ENCODE measurements around the gene GRIK3.
"Not testable (repeated sequence)": the region's sequence is repeated elsewhere in the genome, so short reads cannot be mapped to it uniquely, and the experiment has no call there.

Gene GRIK3

DNA sequence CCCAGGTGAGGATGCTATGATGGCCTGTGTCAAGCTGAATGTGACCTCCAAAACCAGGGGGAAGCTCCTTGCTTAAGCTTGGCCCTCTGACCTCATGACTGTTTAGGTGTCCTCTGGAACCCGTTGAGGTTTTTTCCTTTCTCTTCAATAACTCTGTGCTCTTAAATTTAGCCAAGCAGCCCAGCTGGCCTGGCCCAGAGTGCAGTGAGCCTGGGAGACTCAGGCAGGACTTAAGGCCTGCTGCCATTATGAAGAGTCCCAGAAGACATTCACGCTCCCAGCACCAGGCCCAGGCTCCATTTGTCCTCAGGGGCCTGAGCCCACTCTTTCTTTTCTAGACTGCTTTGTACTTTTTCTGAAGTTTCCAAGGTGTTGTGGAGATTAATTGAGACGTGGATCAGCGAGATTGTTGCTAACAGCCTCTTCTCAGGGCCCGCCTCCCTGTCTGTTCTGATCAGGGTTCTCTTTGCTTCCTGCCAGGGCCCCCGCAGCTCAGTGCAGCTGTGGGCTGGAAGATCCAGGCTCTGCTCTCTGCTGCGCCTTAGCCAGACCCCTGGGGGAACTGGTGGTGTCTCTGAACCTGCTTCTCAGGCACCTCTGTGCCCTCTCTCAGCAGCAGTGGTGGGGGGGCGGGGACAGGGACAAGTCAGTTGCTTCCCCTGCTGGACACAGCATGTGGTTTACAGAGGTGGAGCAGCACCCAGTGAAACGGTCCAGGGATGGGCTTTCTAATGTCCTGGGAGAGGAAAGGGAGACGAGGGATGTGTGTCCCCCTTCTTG, 124.2 kb downstream of the GRIK3 start:
- DNase-seq (ENCODE audit: low read depth): no peak

DNA sequence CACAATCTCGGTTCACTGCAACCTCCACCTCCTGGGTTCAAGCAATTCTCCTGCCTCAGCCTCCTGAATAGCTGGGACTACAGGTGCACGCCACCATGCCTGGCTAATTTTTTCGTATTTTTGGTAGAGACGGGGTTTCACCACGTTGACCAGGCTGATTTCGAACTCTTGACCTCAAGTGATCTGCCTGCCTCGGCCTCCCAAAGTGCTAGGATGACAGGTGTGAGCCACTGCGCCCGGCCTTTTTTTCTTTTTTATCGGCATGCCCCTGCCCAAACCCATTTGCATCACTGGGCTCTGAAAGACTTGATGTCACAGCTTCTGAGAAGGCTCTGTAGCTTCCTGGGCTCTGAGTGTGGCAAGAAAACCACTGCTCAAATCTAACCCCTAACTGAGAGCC, 125.0 kb downstream of the GRIK3 start:
- DNase-seq (ENCODE audit: low read depth): not testable (repeated sequence)

DNA sequence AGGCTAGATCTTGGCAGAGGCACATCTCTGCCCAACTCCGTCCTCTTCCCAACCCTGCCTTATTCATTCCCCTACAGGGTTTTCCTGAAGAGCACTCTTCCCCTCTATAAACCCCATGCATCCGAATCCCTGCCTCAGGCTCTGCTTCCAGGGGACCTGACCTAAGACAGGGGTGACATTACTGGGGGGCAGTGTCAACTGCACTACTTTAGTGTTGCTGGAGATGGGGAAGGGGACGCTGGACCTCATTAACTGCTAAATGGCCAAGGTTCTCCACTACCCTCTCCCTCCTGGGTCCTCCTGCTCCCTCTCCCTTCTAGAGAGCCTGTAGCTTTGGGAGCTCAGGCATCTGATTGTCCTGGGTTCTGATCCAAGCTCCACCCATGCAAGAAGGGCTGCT, 126.2 kb downstream of the GRIK3 start:
- DNase-seq (ENCODE audit: low read depth): no peak

DNA sequence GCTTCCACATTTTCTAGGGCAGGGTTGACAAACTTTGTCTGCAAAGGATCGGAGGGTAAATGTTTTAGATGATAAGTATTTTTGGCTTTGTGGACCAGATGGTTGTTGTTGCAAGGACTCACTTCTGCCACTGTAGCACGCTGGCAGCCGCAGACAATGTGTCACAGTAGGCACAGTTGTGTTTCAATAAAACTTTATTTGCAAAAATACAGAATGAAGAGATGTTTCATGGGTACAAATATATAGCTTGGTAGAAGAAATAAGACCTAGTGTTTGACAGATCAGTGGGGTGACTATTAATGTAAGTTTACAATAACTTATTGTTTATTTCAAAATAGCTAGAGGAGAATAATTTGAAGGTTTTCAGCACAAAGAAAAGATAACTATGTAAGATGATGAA, 127.8 kb downstream of the GRIK3 start:
- DNase-seq (ENCODE audit: low read depth): no peak

DNA sequence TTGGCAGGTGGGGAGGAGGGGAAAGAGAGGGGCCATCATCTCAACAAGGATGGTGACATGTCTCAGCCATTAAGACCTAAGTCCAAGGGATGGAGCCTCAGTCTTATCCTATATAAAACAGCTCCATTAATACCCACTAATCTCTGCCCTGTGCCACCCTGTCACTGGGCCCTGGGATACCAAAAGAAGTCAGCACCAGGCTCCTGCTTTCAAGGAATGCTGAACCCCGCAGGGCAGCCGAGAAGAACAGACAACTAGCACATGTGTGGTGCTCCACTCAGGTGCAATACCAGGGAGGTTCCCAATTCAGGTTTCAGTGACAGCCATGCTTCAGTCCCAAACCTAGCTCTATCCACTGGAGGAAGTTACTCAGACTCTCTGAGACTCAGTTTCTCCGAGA, 128.4 kb downstream of the GRIK3 start:
- DNase-seq (ENCODE audit: low read depth): no peak

DNA sequence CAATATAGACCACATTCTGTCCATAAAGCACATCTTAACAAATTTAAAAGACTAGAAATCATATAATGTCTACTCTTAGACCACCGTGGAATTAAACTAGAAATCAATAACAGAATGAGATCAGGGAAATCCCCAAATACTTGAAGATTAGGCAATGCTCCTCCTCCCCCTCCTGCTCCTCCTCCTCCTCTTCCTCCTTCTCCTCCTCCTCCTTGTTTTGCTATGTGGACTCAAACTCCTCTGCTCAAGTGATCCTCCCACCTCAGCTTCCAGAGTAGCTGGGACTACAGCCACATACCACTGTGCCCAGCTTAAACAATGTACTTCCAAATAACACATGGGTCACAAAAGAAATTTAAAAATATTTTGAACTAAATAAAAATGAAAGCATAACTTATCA, 134.2 kb downstream of the GRIK3 start:
- DNase-seq (ENCODE audit: low read depth): no peak

DNA sequence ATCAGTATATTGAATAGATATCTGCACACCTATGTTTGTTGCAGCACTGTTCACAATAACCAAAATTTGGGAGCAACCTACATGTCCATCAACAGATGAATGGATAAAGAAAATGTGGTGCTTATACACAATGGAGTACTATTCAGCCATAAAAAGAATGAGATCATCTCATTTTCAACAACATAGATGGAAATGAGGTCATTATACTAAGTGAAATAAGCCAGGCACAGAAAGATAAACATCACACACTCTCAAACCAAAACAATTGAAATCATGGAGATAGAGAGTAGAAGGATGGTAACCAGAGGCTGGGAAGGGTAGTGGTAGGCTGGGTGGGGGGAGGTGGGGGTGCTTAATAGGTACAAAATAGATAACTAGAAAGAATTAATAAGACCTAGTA, 136.5 kb downstream of the GRIK3 start:
- not testable (repeated sequence) for DNase-seq (ENCODE audit: low read depth)

DNA sequence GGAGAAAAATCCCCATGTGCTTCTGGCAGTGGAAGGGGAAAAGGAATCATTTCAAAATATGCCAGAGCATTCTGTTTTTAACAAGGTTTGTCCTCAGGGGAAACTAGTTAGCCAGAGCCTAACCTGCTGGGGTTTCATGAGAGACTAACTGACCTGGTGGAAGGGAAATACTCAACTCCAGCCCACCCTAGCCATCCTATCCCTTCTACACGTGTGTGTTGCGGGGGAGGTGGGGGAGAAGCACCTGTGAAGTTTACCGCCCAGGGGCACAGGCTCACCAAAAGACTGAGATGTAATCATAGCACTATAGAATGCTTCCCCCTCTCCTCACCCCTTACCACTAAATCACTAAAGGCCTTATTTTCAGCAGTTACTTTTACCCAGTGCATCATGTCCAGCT, 139.5 kb downstream of the GRIK3 start:
- no peak for DNase-seq (ENCODE audit: low read depth)

DNA sequence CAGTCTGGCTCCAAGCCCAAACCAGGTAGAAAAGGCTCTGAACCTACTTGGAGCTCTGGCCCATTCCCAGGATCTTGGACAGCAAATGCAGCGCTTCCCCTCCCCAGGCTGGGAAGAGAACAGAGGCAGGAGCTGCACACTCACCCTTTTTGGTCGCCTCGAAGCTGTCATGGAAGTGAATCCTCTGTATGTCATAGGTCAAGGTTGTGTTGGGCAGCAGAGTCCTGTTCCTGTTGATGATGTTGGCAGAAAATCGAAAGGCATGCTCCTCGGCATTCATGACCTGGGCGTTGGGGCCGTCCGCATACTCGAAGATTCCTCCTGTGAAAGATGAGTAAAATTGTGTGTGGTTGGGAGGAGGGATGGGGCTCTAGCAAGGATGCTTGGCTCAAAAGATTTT, 143.5 kb downstream of the GRIK3 start:
- no peak for DNase-seq (ENCODE audit: low read depth)

DNA sequence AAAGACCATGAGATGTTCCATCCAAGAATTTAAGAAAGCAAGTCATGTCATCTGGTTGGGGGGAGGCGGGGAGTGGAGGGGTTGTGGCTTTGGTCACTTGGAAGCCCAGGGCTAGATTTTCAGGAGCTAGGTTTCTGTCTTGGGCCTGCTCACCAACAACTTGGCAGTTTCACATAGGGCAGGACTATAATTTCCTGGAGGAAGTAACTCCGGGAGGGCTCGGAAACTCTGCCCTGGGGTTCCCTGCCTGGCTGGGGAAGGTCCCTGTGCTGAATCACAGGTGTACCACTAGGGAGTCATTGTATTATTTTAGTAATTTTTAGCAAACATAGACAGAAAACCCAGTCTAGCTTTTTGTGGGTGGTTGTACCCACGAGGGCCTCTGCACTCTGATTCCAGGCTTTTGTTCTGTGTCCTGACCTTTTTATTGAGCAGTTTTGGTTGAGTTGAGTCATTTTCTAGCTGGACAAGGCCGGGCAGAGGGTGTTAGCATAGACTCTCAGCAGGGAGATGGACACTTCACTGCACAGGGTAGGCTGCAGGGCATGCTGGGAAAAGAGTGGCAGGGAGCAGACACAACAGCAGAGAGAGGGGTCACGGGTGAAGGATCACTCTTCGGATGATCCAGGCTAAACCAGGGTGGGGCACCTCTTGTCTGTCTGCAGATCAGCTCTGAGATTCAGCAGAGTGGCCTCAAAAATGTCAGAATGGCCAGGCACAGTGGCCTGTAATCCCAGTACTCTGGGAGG, 144.7 kb downstream of the GRIK3 start:
- DNase-seq (ENCODE audit: low read depth): no peak

DNA sequence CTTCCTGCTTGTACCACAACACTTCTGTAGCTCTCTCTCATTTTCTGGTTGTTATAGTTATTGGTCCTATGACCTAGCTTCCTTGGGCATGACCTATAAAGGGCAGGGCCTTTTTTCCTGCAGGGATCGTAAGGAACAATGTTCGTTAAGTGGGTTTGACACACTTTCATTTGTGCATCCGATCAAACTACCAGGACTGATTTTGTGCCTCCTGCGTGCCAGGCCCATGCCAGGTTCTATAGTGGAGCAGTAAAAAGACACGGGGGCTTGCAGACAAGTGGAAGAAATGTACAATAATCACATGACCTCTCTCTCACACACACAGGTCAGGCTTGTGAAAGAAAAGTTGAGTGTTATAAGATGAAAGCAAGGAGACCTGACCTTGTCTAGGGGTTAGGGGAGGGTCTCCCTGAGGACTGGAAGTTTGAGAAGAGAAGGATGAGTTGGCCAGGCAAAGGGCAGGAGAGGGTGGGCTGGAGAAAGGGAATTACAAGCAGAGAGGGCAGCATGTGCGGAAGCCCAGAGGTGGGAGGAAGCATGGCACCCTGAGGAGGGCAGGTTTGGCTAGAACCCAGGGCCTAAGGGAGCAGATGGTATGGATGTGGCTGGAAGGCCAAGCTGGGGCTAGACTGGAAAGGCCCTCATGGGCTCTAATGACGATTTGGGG, 145.4 kb downstream of the GRIK3 start:
- DNase-seq (ENCODE audit: low read depth): no peak

DNA sequence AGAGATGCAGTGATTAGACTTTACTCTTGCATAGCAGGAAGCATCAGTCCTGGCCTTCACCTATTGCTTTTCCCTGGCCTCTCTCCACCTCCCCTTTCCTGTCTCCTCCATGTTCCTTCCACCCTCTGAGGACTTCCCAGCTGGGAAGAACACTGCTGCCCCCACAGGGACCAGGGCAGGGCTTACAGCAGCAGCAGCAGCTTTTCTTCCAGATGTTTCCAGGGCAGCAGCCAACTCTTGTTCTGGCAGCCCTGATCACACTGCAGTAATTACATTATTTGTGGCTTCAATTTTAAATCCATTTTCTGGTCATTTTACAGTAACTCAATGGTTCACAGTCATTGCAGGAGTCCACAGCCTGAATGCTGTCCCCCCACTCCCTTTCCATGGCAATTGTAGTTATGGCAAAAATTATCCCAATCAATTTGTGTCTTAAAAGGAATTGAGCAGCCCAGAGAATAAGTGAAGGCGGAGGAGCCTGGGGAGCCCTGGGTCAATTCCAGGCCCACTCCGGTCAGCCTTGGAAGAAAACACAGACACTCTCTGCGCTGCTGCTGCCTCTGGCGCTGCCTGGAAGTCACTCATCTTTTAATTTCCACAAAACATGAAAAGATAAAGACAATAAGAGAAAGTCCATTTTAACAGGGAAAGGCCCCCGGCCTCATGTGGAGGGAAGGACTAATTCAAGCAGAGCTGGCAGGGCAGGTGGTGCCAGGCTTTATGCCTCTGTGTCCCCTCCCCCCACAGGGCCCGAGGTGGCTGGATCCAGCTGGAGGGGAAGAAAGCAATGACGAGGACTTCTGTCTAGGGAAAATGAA, 148.6 kb downstream of the GRIK3 start:
- DNase-seq (ENCODE audit: low read depth): no peak

DNA sequence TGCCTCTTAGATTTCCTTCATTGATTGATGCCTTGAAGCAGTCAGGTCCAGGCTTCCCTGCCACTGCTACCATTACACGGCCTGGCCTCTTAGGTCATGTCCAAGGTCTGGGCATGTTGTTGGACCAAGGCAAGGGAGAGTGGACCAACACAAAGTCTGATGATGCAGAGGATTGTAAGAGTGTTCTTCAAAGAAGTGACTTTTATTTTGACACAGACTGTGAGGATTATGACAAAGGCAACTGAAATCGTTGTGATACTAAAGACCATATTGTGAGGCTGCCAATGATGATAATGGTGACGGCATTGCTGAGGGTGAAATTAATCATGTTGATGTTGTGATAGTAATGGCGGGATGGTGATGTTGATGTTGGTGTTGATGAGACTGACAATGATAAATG, 149.5 kb downstream of the GRIK3 start:
- no peak for DNase-seq (ENCODE audit: low read depth)

DNA sequence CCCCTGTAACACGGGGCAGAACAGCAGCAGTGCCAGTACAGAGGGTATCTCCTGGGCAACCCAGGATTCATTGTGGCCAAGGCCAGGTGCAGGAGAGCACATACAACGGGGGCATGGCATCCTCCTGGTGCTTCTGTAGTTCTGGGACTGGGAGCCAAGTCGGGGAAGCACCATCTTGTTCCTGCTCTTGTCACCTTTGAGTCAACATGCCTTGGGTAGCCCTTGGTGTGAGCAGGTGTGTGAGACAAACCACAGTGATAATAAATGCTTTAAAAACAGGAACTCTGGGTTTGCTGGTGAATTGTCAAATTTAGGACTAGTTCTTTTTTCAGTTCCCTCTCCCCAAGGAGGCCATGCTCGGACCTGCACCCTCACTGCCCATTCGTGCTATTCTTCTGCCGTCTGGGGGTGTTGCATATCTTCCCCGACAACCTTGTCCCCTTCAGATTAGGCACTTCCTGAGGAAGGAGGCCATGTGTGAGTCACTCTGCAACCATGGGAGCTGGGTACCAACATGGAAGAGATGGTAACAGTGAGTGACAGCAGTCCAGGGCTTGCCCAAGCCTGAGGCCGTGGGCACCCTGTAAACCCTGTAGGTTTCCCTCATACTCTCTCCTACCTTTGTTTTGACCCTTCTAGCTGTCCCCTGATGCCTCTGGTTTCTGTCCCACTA, 150.2 kb downstream of the GRIK3 start:
- DNase-seq (ENCODE audit: low read depth): no peak

DNA sequence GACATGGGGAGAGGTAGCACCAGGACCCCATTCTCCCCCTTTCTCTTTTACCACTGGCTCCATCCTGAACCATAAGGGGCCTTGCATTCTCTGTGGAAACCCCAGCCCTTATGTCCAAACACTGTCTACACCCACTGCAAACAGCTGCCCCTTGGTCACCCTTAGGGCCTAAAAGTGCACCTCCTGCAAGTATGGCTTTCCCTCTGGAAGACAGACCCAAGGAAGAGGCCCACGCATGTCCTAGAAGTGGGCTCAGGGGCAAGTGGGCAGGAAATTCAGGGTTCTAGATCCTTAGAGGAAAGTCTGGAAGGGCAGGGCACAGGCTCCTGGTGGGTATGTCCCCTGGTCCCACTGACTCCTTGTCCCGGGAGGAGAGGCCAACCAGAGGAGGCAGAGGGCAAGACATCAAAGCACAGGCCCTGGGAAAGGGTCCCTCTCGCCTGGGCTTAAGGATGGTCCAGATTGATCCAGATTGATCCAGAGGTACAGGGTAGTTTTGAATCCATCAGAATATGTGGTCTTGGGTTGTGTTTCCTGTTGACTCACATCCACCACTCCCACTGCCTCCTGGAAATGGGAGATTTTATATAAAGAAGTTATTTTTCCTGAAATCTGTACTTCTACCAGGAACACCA, 150.9 kb downstream of the GRIK3 start:
- DNase-seq (ENCODE audit: low read depth): no peak

DNA sequence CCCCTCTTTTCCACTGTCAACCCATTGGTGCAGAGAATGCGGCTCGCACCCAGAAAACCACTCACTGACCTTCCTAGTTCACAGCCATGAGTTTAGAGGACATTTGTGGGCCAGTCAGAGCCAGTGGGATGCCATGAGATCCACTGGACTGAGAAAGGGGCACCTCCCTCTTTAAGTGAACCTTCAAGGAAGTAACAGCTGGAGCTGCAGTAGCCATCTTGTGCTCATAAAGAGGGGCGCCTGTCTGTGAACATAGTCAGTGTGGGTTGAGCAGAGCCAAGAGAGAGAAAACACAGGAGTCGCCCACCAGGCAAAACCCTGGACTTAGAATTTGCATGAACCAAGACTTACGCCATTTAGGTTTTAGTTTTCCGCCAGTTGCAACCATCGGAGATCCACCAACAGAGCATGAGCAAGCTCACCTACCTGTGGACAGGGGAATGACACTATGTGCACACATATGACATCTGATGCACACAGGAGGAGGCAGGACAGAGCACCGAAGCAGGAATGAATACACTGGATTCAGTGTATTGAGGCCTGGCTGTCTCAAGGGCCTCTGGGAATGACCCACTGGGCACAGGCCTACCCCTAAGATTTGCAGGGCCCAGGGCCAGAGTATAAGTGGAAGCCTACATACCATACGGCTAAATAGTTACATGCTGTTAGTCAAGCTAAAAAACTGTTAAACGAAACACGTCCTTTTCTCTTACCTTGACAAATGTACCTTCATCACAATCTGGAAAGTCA, 151.6 kb downstream of the GRIK3 start:
- DNase-seq (ENCODE audit: low read depth): no peak

DNA sequence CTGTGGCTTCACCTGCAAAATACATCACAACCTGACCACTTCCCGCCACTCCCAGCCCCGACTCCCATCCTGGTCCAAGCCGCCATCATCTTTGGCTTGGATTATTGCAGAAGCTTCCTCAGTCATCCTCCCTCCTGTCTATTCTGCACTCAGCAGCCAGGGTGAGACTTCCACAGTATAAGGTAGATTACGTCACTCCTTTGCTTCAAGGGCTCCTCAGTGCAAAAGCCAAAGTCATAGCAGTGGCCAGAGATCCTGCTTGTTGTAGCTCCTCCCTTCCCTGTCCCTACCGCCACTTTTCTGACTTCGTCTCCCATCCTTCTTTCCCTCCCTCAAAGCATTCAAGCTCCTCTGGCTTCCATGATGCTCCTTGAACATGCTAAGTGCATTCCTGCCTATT, 152.8 kb downstream of the GRIK3 start:
- no peak for DNase-seq (ENCODE audit: low read depth)

DNA sequence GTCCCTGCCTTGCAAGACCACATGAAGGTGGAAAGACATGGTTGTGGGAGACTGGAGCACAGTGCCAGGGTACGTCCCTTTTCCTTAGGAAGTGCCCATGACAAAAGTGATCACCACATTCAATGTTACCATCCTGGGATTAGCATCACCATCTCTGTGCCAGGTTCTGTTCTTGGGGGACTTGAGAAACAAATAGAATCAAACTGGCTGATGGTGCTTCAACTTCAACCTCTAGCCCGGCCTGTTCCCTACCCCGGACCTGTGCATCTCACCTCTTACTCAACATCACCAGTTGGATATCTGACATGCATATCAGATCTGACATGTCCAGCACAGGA, 153.3 kb downstream of the GRIK3 start:
- DNase-seq (ENCODE audit: low read depth): no peak

DNA sequence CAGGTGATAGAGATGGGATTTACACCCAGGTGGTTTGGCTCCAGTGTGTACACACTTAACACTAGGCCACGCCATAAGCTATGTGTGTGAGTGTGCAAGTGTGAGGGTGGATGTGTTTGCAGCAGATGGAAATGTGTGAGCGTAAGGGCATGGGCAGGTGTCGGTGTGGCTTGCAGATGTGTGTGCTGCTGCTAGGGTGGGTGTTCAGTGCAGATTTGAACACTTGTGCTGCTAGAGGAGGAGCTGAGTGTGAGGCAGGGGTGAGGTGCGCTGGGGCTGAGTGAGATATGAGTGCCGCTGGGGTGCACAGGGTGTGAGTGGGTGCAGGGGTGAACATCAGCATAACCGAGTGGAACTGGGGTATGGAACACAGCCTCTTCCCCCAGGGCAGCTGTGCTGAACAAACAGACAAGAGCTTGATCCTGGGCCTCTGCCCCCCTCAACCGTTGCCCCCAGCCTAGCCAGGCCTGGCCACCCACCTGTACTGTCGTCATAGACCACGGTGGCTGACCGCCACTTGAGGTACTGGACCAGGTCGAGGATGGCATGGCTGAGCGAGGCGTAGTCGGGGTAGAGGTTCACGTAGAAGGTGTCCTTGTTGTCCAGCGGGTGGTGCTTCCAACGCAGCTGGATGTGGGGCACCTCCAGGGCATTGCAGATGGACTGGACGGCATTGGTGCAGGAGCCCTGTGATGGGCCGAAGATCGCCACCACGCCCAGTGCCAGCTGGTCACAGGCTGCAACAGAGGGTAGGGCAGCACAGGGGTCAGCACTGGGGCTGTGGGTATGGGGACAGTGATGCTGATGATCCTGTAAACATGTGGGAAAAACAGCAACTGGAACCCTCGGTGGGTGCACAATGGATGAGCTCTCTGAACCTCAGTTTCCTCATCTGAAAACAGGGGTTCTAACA, 153.9 kb downstream of the GRIK3 start:
- DNase-seq (ENCODE audit: low read depth): no peak

DNA sequence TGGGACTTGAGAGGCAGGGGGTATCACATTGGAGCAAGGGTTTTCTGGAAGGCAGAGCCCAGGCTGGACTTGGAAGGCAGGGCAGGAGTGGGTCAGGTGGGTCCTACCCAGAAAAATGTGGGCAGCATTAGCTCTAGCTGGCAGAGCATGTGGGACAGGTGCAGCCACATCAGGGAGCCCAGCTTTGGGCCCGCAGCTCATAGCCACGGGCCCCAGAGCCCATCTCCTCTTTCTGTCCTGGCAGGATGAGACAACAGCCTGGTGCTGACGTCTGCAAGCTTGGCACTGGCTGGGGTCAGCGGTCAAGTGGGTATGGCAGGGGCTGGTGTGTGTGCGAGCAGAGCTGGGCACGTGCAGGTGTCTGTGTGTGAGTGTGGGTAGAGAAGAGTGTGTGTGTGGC, 154.7 kb downstream of the GRIK3 start:
- DNase-seq (ENCODE audit: low read depth): no peak
